ENCODE measurements around the gene LITAF. TPM values are rescaled to one million over a fixed set of nuclear protein-coding genes. Genes with fewer than 3 reads are reported as not detected.

Gene LITAF
- polyA plus RNA-seq, 1 of the 3 experiments (the other 2 are of a cell fraction): 45.7 TPM

DNA sequence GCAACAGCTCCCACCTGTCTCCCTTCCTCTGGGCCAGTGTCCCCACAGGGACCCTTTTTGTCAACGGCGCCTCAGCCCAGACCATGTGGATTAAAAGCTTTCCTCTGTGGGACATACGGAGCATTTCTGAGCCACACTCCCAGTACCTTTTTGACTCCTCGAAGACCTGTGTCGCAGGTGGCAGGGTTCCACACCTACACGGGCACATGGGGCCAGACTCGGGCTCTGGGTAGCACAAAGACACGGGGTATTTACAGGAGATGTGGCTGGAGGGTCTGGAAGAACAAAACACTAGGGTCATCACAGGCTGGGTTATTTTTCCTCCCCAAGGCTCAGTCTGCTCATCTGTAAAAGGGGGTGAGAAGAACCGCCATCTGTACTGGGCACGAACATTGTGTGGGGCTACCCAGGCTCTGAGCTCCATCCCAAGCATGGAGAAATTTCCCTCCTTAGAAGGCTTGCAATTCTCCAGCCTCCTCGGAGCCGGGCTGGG, 49.0 kb upstream of the LITAF start:
- no peaks in the 10 kb centered on the region for H4K20me1 ChIP-seq (ENCODE audit: insufficient read depth)
- H3K9me2 ChIP-seq: no peaks in the 10 kb centered on the region
- ChIA-PET POLR2A (no interaction called here), CTCF (interaction anchor here (0.6 to 2.3 kb wide), 5 partner anchors 47 to 240 kb away, joined by 3 to 6 read pairs (median 3); no protein-coding TSS in a partner anchor)
- no peak overlapping the region for H3K9ac ChIP-seq
- TF ChIP-seq FOXM1 (IDR thresholded peaks at IDR 0.05; ENCODE audit: low read depth) (no peak), TCF12 (IDR thresholded peaks at IDR 0.05) (no peak), JUND (IDR thresholded peaks at IDR 0.05) (no peak), RAD21 (IDR thresholded peaks at IDR 0.05; ENCODE audit: low read length) (no peak), SIN3A (IDR thresholded peaks at IDR 0.05; ENCODE audit: borderline replicate concordance, low read depth, low read length) (no peak), FOXJ3 (CRISPR knock-in tag; IDR thresholded peaks at IDR 0.05) (no peak), MEF2A (IDR thresholded peaks at IDR 0.05; ENCODE audit: borderline replicate concordance, low read depth) (no peak), MXI1 (IDR thresholded peaks at IDR 0.05; ENCODE audit: low read depth, low read length) (no peak), SMC3 (IDR thresholded peaks at IDR 0.05; ENCODE audit: low read depth, low read length) (no peak), YY1 (IDR thresholded peaks at IDR 0.05; ENCODE audit: low read depth) (no peak), EP300 (IDR thresholded peaks at IDR 0.05; ENCODE audit: borderline replicate concordance in 1 of 2, low read depth in 1 of 2, low read length in 1 of 2) (no peak), GABPA (IDR thresholded peaks at IDR 0.05; ENCODE audit: low read depth) (no peak), NFIC (IDR thresholded peaks at IDR 0.05; ENCODE audit: borderline replicate concordance) (no peak)
- TF ChIP-seq, protein P1, sequence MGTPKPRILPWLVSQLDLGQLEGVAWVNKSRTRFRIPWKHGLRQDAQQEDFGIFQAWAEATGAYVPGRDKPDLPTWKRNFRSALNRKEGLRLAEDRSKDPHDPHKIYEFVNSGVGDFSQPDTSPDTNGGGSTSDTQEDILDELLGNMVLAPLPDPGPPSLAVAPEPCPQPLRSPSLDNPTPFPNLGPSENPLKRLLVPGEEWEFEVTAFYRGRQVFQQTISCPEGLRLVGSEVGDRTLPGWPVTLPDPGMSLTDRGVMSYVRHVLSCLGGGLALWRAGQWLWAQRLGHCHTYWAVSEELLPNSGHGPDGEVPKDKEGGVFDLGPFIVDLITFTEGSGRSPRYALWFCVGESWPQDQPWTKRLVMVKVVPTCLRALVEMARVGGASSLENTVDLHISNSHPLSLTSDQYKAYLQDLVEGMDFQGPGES (IDR thresholded peaks at IDR 0.05; ENCODE audit: low read depth, low read length): no peak
- TF ChIP-seq, protein P2, sequence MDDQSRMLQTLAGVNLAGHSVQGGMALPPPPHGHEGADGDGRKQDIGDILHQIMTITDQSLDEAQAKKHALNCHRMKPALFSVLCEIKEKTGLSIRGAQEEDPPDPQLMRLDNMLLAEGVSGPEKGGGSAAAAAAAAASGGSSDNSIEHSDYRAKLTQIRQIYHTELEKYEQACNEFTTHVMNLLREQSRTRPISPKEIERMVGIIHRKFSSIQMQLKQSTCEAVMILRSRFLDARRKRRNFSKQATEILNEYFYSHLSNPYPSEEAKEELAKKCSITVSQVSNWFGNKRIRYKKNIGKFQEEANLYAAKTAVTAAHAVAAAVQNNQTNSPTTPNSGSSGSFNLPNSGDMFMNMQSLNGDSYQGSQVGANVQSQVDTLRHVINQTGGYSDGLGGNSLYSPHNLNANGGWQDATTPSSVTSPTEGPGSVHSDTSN (IDR thresholded peaks at IDR 0.05): no peak
- TF ChIP-seq, protein P3, sequence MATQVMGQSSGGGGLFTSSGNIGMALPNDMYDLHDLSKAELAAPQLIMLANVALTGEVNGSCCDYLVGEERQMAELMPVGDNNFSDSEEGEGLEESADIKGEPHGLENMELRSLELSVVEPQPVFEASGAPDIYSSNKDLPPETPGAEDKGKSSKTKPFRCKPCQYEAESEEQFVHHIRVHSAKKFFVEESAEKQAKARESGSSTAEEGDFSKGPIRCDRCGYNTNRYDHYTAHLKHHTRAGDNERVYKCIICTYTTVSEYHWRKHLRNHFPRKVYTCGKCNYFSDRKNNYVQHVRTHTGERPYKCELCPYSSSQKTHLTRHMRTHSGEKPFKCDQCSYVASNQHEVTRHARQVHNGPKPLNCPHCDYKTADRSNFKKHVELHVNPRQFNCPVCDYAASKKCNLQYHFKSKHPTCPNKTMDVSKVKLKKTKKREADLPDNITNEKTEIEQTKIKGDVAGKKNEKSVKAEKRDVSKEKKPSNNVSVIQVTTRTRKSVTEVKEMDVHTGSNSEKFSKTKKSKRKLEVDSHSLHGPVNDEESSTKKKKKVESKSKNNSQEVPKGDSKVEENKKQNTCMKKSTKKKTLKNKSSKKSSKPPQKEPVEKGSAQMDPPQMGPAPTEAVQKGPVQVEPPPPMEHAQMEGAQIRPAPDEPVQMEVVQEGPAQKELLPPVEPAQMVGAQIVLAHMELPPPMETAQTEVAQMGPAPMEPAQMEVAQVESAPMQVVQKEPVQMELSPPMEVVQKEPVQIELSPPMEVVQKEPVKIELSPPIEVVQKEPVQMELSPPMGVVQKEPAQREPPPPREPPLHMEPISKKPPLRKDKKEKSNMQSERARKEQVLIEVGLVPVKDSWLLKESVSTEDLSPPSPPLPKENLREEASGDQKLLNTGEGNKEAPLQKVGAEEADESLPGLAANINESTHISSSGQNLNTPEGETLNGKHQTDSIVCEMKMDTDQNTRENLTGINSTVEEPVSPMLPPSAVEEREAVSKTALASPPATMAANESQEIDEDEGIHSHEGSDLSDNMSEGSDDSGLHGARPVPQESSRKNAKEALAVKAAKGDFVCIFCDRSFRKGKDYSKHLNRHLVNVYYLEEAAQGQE (IDR thresholded peaks at IDR 0.05; ENCODE audit: low read depth, low read length): no peak
- TF ChIP-seq, protein P4, sequence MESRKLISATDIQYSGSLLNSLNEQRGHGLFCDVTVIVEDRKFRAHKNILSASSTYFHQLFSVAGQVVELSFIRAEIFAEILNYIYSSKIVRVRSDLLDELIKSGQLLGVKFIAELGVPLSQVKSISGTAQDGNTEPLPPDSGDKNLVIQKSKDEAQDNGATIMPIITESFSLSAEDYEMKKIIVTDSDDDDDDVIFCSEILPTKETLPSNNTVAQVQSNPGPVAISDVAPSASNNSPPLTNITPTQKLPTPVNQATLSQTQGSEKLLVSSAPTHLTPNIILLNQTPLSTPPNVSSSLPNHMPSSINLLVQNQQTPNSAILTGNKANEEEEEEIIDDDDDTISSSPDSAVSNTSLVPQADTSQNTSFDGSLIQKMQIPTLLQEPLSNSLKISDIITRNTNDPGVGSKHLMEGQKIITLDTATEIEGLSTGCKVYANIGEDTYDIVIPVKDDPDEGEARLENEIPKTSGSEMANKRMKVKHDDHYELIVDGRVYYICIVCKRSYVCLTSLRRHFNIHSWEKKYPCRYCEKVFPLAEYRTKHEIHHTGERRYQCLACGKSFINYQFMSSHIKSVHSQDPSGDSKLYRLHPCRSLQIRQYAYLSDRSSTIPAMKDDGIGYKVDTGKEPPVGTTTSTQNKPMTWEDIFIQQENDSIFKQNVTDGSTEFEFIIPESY (IDR thresholded peaks at IDR 0.05; ENCODE audit: borderline replicate concordance, low read depth): no peak
- TF ChIP-seq, protein P5, sequence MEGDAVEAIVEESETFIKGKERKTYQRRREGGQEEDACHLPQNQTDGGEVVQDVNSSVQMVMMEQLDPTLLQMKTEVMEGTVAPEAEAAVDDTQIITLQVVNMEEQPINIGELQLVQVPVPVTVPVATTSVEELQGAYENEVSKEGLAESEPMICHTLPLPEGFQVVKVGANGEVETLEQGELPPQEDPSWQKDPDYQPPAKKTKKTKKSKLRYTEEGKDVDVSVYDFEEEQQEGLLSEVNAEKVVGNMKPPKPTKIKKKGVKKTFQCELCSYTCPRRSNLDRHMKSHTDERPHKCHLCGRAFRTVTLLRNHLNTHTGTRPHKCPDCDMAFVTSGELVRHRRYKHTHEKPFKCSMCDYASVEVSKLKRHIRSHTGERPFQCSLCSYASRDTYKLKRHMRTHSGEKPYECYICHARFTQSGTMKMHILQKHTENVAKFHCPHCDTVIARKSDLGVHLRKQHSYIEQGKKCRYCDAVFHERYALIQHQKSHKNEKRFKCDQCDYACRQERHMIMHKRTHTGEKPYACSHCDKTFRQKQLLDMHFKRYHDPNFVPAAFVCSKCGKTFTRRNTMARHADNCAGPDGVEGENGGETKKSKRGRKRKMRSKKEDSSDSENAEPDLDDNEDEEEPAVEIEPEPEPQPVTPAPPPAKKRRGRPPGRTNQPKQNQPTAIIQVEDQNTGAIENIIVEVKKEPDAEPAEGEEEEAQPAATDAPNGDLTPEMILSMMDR (IDR thresholded peaks at IDR 0.05): no peak
- no peaks in the 10 kb centered on the region for H3K36me3 ChIP-seq (replicated peaks in 1 of 2; ENCODE audit: control insufficient read depth in 1 of 2, insufficient read depth in 2 of 2, low read length in 1 of 2)
- H3F3A ChIP-seq (replicated peaks; ENCODE audit: insufficient read depth): peaks cover 2% of the 10 kb centered on the region
- 82% methylated on average over 12 of the region's 12 CpGs for WGBS (ENCODE audit: low lambda C conversion rate)
- H3K4me3 ChIP-seq (ENCODE audit: low read depth in 2 of 2, low read length in 1 of 2): no peak overlapping the region
- H2AFZ ChIP-seq (ENCODE audit: low read depth): no peak overlapping the region
- DNase-seq: no peak
- H3K4me2 ChIP-seq: no peak overlapping the region
- no peak overlapping the region for H3K27ac ChIP-seq (ENCODE audit: low read depth in 2 of 2, low read length in 1 of 2)
- peaks cover 7 to 8% of the 10 kb centered on the region in 2 experiments; a peak in 3 of 4 replicates for H3K4me1 ChIP-seq (ENCODE audit: control insufficient read depth in 1 of 2, insufficient read depth in 2 of 2, low read depth in 1 of 2, low read length in 1 of 2)
- H3K27me3 ChIP-seq (ENCODE audit: insufficient read depth): no peaks in the 10 kb centered on the region
- H3K9me3 ChIP-seq: no peaks in the 10 kb centered on the region
- no peaks in the 10 kb centered on the region for H3K79me2 ChIP-seq (ENCODE audit: insufficient read depth)

Measured in SK-N-SH (cell line).